Neural progenitor cell (in vitro differentiated cells): Measurements from ENCODE around the gene SLC23A2. TPM values are rescaled to one million over a fixed set of nuclear protein-coding genes. Genes with fewer than 3 reads are reported as not detected.

Source experiments
- DNase-seq: peaks from one replicate; pipeline ENCODE4 v3.0.0-alpha.2; 2016; ENCODE audit warnings: low spot score
- H2AFZ ChIP-seq: fragments of 200-600 bp; sonication (generic); replicated peaks from 2 replicates; pipeline ENCODE4 v1.6.1; 2016; ENCODE audit warnings: antibody characterized with exemption
- H3F3A ChIP-seq: fragments of 200-600 bp; sonication (generic); 2 replicates; pipeline ENCODE4 v1.6.1; 2016; ENCODE audit warnings: antibody characterized with exemption, low read depth
- H3K27ac ChIP-seq: fragments of 200-600 bp; sonication (generic); 2 replicates; pipeline ENCODE4 v1.5.1; 2016; ENCODE audit warnings: mild to moderate bottlenecking
- H3K27me3 ChIP-seq: fragments of 200-600 bp; sonication (generic); 2 replicates; pipeline ENCODE4 v1.6.1; 2016; ENCODE audit warnings: mild to moderate bottlenecking, moderate library complexity
- H3K36me3 ChIP-seq: fragments of 200-600 bp; sonication (generic); 2 replicates; pipeline ENCODE4 v1.5.1; 2016
- H3K4me1 ChIP-seq: fragments of 200-600 bp; sonication (generic); 2 replicates; pipeline ENCODE4 v1.6.1; 2016; ENCODE audit warnings: mixed run types
- H3K4me2 ChIP-seq: fragments of 200-600 bp; sonication (generic); 2 replicates; pipeline ENCODE4 v1.6.1; 2016
- H3K4me3 ChIP-seq: fragments of 200-600 bp; sonication (generic); 2 replicates; pipeline ENCODE4 v1.5.1; 2016
- H3K79me2 ChIP-seq: fragments of 200-600 bp; sonication (generic); 2 replicates; pipeline ENCODE4 v1.6.1; 2016; ENCODE audit warnings: low read depth
- H3K9ac ChIP-seq: fragments of 200-600 bp; sonication (generic); 2 replicates; pipeline ENCODE4 v1.6.1; 2016
- H3K9me3 ChIP-seq: fragments of 200-600 bp; sonication (generic); 2 replicates; pipeline ENCODE4 v1.5.1; 2016; ENCODE audit warnings: low read depth
- H4K20me1 ChIP-seq: fragments of 200-600 bp; sonication (generic); 2 replicates; pipeline ENCODE4 v1.6.1; 2016; ENCODE audit warnings: low read depth
- H3K27ac Mint-ChIP-seq: 3 replicates; pipeline ENCODE4 v1.8.0; 2021; ENCODE audit warnings: mixed read lengths
- H3K27me3 Mint-ChIP-seq: 2 replicates; pipeline ENCODE4 v1.8.0; 2022; ENCODE audit warnings: low read depth, mild to moderate bottlenecking, inconsistent platforms, moderate library complexity, mixed read lengths; ENCODE audit not compliant: insufficient read depth
- H3K36me3 Mint-ChIP-seq: 3 replicates; pipeline ENCODE4 v1.8.0; 2021; ENCODE audit warnings: mixed read lengths
- H3K4me1 Mint-ChIP-seq: 3 replicates; pipeline ENCODE4 v1.8.0; 2021; ENCODE audit warnings: mixed read lengths
- H3K4me3 Mint-ChIP-seq: 3 replicates; pipeline ENCODE4 v1.8.0; 2021; ENCODE audit warnings: mild to moderate bottlenecking, moderate library complexity, mixed read lengths
- H3K9me3 Mint-ChIP-seq: 3 replicates; pipeline ENCODE4 v1.8.0; 2020; ENCODE audit warnings: mixed read lengths
- CTCF ChIP-seq: fragments of 200-600 bp; sonication (generic); IDR thresholded peaks from 2 replicates; pipeline ENCODE4 v1.5.1; 2017; ENCODE audit warnings: antibody characterized with exemption, mild to moderate bottlenecking
- EZH2 ChIP-seq: fragments of 200-600 bp; sonication (generic); IDR thresholded peaks from 2 replicates; pipeline ENCODE4 v1.6.1; 2017; ENCODE audit warnings: antibody characterized with exemption, mild to moderate bottlenecking, moderate library complexity
- EZH2phosphoT487 ChIP-seq: fragments of 200-600 bp; sonication (generic); IDR thresholded peaks from 2 replicates; pipeline ENCODE4 v1.6.1; 2017; ENCODE audit warnings: antibody characterized with exemption
- total RNA-seq: library from RNA; depleted of rRNA; stranded (reverse); fragments of >200 nt; gene quantifications from 2 replicates; pipeline ENCODE4 v1.2.3, GENCODE V29; 2015; ENCODE audit warnings: low replicate concordance

Gene SLC23A2
- total RNA-seq, 1 donor from 2014 or later = 13.0 TPM

GRCh38 chr20:4973330-4974097, 27.8 kb downstream of the SLC23A2 start:
- Histone ChIP-seq H3F3A (peaks cover 7% of the 10 kb centered on the region), H3K9me3 (no peaks in the 10 kb centered on the region), H3K9ac (no peak overlapping the region), H3K36me3 (no peaks in the 10 kb centered on the region), H3K27me3 (no peaks in the 10 kb centered on the region), H3K4me2 (no peak overlapping the region), H2AFZ (no peak overlapping the region), H3K4me1 (peaks cover 6% of the 10 kb centered on the region), H3K4me3 (no peak overlapping the region), H3K79me2 (no peaks in the 10 kb centered on the region), H3K27ac (no peak overlapping the region), H4K20me1 (peaks cover 7% of the 10 kb centered on the region)
- Mint-ChIP-seq H3K36me3 (no peaks in the 10 kb centered on the region), H3K9me3 (no peaks in the 10 kb centered on the region), H3K4me3 (no peak overlapping the region), H3K4me1 (peaks cover 18% of the 10 kb centered on the region), H3K27ac (no peak overlapping the region), H3K27me3 (no peaks in the 10 kb centered on the region)
- DNase-seq = no peak
- TF ChIP-seq EZH2phosphoT487 (no peak), EZH2 (no peak), CTCF (no peak)

DNA sequence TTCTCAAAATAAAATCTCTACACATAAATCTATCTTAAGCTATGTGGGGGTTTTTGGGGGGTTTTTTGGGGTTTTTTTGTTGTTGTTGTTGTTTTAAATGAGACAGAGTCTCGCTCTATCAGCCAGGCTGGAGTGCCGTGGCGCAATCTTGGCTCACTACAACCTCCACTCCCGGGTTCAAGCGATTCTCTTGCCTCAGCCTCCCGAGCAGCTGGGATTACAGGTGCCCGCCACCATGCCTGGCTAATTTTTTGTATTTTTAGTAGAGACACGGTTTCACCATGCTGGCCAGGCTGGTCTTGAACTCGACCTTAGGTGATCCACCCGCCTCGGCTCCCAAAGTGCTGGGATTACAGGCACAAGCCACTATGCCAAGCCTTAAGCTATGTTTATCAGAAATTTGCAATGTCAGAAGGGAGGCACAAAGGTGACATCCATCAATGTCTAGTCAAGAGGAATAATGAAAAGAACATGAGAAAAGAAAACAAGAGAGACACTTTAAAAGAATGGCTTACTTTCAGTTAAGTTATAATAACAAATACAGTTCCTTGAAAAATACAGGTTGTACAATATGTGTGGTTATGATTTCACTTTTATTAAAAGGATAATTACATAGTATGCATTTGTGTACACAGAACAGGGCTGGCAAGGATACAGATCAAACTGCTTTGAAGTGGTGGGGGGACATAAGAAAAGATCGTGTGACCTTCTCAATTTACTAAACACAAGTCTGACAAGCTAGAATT, 28.6 kb downstream of the SLC23A2 start:
- H3K4me2 ChIP-seq = no peak overlapping the region
- Mint-ChIP-seq H3K27me3 (no peaks in the 10 kb centered on the region), H3K4me3 (no peak overlapping the region), H3K4me1 (peaks cover 10% of the 10 kb centered on the region), H3K36me3 (peaks cover 7% of the 10 kb centered on the region), H3K9me3 (no peaks in the 10 kb centered on the region), H3K27ac (no peak overlapping the region)
- no peak for TF ChIP-seq EZH2
- TF ChIP-seq EZH2phosphoT487 = no peak
- TF ChIP-seq CTCF = no peak
- H3F3A ChIP-seq = no peaks in the 10 kb centered on the region
- H3K4me3 ChIP-seq = no peak overlapping the region
- DNase-seq = no peak
- H3K9ac ChIP-seq = no peak overlapping the region
- no peaks in the 10 kb centered on the region for H4K20me1 ChIP-seq
- no peak overlapping the region for H3K27ac ChIP-seq
- H3K36me3 ChIP-seq = no peaks in the 10 kb centered on the region
- no peak overlapping the region for H2AFZ ChIP-seq
- H3K27me3 ChIP-seq = no peaks in the 10 kb centered on the region
- no peaks in the 10 kb centered on the region for H3K9me3 ChIP-seq
- H3K4me1 ChIP-seq = no peaks in the 10 kb centered on the region
- H3K79me2 ChIP-seq = no peaks in the 10 kb centered on the region

- no peaks in the 10 kb centered on the region for H3K9me3 ChIP-seq
- no peaks in the 10 kb centered on the region for H3K27me3 ChIP-seq
- Mint-ChIP-seq H3K9me3 (no peaks in the 10 kb centered on the region), H3K4me3 (no peak overlapping the region), H3K27me3 (peaks cover 3% of the 10 kb centered on the region), H3K4me1 (peaks cover 12% of the 10 kb centered on the region), H3K36me3 (peaks cover 9% of the 10 kb centered on the region), H3K27ac (no peak overlapping the region)
- H4K20me1 ChIP-seq = no peaks in the 10 kb centered on the region
- no peak overlapping the region for H3K4me3 ChIP-seq
- no peaks in the 10 kb centered on the region for H3K36me3 ChIP-seq
- H3K4me1 ChIP-seq = no peaks in the 10 kb centered on the region
- no peaks in the 10 kb centered on the region for H3F3A ChIP-seq
- TF ChIP-seq EZH2phosphoT487 (no peak), CTCF (no peak), EZH2 (no peak)
- DNase-seq = no peak
- no peak overlapping the region for H3K9ac ChIP-seq
- no peaks in the 10 kb centered on the region for H3K79me2 ChIP-seq
- no peak overlapping the region for H3K4me2 ChIP-seq
- no peak overlapping the region for H3K27ac ChIP-seq
- H2AFZ ChIP-seq = no peak overlapping the region
Measured at GRCh38 chr20:4971064-4971463, 30.2 kb downstream of the SLC23A2 start.
